Fibroblast of skin of left quadriceps (primary cell): ENCODE measurements around the gene JAM3.

Source experiments
- DNase-seq, 2 experiments: peaks; one replicate each; pipeline ENCODE4 v3.0.0-alpha.2; 2013; ENCODE audit warnings: low read depth in 2 of 2

JAM3 gene

GRCh38 chr11:134039726-134040385 is 29.0 kb upstream of the JAM3 start:
- no peak for DNase-seq

- peak; percentile 25 to 42 for DNase-seq
Observed at GRCh38 chr11:134040386-134041302, 28.2 kb upstream of the JAM3 start.

DNA sequence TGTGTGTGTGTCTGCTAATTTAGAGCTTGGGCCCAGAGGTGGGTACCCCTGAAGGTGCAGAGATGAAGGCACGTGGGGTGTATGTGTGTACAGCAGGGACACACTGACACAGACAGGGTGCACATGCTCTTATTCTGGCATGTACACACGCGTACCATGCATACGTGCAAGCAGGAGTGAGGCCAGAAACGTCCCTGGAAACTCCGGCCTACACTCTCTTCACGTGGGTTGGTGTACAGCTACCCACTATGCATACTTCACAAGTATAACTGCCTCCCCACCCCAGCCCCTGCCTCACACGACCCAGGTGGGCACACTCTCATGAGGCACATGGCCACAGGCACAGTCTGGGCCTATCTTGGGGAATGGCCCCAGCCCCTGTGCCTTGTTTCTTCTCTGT is 27.5 kb upstream of the JAM3 start:
- DNase-seq = no peak

DNA sequence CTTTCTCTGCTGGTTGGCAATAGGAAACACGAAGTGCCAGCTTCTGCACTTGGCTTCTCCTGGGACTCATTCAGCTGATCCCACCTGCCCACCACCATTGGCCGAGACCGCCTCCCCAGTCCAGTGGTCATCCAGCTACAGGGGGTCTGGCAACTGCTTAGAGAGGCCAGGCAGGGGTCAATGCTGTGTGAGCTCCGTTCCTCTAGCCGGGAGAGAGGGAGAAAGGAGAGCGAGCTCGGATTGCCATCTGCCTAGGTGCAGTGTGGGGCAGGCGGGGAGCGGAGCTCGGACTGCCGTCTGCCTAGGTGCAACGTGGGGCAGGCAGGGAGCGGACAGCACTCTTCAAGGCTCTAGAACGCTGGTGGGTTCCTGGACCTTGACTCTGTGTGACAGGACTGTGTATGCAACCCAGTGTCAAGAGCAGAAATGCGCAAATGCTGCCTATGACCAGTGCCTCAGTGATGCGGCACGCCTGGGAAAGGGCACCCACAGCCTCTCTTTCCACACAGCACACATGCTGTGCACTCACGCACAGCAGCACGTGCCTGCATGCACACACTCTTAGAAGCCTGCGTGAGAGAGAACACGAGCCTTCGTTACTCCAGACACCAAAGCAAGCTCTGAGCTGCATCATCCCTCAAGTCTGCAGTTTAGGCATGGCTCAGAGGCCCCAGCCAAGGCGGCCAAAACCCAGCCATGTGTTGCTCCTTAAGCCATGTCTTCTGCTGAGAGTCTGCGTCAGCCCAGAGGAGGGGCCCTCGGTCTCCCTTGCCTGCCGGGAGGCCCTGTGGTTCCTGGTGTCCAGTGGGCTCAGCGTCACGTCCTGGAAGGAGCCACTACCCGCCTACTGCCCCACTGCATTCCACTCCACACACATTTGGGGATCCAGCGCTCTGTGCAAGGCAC is 26.8 kb upstream of the JAM3 start:
- DNase-seq = peak in 1 of 2 experiments; percentile 25

GRCh38 chr11:134043821-134044420 is 25.0 kb upstream of the JAM3 start:
- no peak for DNase-seq

DNA sequence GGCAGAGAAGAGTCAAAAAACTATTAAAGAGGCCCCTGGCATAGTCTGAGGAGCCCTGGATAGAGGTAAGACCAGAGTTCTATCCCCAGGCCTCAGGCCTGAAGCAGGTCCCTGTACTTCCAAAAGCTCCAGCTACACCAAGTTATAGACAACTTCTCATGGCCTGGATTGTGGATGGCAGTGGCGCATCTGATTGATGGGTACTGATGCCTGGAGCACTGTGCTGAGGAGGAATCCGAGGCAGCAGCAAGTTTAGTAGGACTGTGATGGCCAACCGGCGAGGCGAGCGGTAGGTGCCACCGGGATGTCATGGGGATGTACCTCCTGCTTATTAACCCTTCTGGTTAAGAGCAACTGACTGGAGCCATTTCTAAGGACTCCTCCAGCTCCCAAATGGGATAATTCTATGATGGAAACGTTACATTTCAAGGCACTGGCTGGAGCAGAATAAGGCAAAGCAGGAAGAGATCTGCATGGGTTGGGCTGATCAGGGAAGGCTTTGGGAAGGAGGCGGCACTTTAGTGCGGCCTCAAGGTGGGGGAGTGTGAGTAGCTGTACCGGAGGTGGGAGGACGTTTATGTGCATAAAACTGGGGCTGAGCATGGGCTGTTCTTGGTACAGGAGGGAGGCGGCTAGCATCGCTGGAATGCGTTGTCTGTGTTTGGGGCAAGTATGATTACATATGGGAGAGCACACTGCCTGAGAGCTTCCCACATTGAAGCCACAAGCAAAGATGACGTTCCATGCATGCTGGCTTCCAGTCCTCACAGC is 24.2 kb upstream of the JAM3 start:
- DNase-seq = no peak

- DNase-seq = no peak
Observed at GRCh38 chr11:134045799-134046635, 22.9 kb upstream of the JAM3 start.

- DNase-seq = no peak
Observed at GRCh38 chr11:134046681-134047449, 22.0 kb upstream of the JAM3 start.

DNA sequence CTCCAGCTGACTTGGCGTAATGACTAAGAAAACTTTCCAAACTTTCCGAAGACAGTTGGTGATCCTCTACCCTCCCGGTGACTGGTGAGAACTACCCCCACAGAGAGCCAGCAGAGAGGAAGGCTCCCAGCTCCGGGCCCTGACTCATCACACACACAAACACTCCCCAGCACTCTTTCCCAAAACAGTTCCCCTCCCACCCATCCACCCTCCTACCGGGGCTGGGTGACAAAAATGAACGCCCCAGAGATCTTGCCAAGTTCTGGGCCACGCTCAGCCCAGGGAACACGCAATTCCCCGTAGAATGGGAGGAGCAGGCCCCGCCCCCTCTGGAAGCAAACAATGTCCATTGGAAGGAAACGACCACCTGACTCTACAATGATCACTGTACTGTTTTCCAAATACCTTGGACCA is 21.3 kb upstream of the JAM3 start:
- DNase-seq = peak; percentile 57 to 62

- no peak for DNase-seq
Observed at GRCh38 chr11:134048028-134048427, 20.8 kb upstream of the JAM3 start.

DNA sequence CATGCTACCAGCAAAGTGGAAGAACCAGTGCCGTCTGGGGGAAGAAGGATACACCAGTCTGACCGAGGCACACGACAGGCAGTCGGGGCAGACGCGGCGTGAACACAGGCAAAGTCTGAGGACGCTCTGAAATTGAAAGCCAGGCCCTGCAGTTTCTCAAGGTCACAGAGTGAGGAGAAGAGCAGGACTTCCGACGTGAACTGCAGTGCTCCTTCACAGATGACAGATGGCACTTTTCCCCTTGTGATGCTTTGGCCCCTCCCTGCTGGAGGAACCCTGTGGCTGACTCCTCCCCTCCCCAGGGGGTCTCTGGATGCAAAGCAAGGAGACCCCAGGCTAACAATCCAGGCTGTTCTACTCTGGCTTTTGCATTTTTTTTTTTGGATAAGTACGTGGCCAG is 19.6 kb upstream of the JAM3 start:
- no peak for DNase-seq

DNA sequence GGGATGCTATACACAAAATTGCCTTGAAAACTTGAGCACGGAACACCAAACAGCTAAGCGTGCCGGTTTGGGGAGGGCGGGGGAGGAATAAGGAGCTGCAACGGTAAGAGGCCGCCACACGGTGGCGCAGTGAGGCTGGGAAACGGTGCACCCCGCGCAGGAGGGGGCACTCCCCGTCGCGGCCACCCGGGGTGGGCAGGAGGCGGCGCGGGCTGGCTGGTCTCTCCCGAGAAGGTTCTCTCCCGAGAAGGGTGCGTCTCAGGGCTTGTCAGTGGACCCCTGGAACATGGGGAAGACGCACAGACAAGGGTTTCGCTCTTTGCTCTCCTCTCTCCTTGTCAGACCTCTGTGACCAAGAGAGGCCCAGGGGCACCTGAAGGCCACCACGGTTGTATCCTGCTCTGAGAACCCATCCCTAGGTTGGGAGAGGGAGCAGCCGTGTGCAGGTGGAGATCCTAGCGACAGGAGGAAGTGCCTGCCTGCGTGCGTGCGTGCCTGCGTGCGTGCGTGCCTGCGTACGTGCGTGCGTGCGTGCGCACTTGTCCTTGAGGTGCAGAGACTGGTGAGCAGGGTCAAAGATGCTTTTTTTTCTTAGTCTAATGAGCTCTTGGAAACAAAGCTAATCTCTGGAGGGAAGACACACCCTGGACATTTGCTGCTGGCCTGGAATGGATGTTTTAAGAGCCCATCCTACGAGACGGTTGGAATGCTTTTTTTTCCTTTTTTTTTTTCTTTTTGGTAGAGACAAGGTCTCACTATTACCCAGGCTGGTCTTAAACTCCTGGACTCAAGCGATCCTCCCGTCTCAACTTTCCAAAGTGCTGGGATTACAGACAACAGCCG is 18.1 kb upstream of the JAM3 start:
- DNase-seq = peak in 1 of 2 experiments; percentile 30

DNA sequence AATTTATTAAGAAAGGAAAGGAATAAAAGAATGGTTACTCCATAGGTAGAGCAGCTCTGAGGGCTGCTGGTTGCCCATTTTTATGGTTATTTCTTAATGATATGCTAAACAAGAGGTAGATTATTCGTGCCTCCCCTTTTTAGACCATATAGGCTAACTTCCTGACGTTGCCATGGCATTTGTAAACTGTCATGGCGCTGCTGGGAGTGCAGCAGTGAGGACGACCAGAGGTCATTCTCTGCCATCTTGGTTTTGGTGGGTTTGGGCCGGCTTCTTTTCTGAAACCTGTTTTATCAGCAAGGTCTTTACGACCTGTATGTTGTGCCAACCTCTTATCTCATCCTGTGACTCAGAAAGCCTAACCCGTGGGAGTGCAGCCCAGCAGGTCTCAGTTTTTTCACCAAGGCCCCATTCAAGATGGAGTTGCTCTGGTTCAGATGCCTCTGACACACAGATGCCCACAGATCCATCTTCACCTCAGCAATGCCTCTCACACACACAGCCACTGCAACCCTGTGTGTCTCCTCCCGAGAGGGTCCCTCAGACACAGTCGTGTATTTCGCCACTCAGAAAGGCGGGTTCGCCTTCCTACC is 16.4 kb upstream of the JAM3 start:
- DNase-seq = no peak

- no peak for DNase-seq
Observed at GRCh38 chr11:134052988-134053945, 15.6 kb upstream of the JAM3 start.

DNA sequence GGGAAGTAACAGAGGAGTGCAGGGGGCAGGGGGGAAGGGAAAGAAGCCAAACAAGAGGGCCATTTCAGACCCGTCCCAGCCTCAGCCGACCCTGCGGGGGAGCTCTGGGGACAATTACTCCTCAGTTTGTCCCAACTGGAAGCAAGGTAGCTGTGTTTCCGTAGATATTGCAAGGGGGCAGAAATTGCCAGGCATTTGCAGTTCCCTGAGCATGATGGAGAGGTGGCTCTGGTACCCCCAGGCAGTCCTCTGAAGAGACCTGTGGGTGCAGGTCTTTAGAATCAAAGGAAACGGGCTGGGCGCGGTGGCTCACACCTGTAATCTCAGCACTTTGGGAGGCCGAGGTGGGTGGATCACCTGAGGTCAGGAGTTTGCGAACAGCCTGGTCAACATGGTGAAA is 13.8 kb upstream of the JAM3 start:
- no peak for DNase-seq

DNA sequence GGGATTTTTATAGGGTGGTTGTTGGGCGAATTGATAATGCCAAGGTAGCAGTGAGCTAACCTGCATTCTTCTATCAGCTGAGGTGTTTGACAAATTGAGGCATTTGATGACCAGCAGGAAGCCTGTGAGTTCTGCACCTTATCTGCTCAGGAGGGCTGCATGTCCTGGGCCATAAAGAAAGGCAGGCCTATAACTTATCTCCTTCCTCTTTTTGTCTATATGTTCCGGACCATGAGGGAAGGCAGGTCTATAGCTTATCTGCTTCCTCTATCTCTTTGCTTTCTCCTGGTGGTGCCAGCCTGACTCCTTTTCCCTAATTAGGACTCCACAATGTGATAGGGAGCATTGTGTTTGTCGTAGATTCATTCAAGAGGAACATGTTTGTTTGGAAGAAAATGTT is 8.6 kb upstream of the JAM3 start:
- DNase-seq = no peak
